Sigmoid colon (tissue), 7 donors: ENCODE data around the gene SMIM38. TPM values are rescaled to one million over a fixed set of nuclear protein-coding genes. Genes with fewer than 3 reads are reported as not detected.
A peak's percentile ranks its signal among the peaks of the same experiment; 100 is the strongest.

Source experiments
- DNase-seq: peaks from one replicate; pipeline ENCODE4 v3.0.0-alpha.2; 2019
- H3K27ac ChIP-seq, 4 donors: fragments of 200-600 bp; sonication (generic); one replicate each; pipeline ENCODE4 v1.5.1; 2016 to 2019; ENCODE audit warnings: mild to moderate bottlenecking in 1 of 4
- H3K27me3 ChIP-seq, 3 donors: fragments of 200-600 bp; sonication (generic); one replicate each; pipeline ENCODE4 v1.5.1; 2019; ENCODE audit warnings: mild to moderate bottlenecking in 1 of 3
- H3K36me3 ChIP-seq, 4 donors: fragments of 200-600 bp; sonication (generic); one replicate each; pipeline ENCODE4 v1.5.1; 2016 to 2019
- H3K4me1 ChIP-seq, 4 donors: fragments of 200-600 bp; sonication (generic); one replicate each; pipeline ENCODE4 v1.5.1; 2017 to 2019
- H3K4me3 ChIP-seq, 4 donors: fragments of 200-600 bp; sonication (generic); one replicate each; pipeline ENCODE4 v1.5.1; 2017 to 2019; ENCODE audit warnings: mild to moderate bottlenecking in 2 of 4, moderate library complexity in 1 of 4
- H3K9me3 ChIP-seq, 4 donors: fragments of 200-600 bp in 3 of 4; sonication (generic) in 3 of 4; one replicate each; pipeline versions ENCODE4 v1.5.1 to v1.6.1; 2013 to 2019
- EP300 ChIP-seq, 4 donors: sonication (generic); formaldehyde crosslinking; IDR thresholded peaks; one replicate each; pipeline ENCODE4 v1.6.1; 2017; ENCODE audit warnings: antibody characterized with exemption in 4 of 4
- POLR2A ChIP-seq, 2 donors: fragments of 450-650 bp; IDR thresholded peaks; one replicate each; pipeline ENCODE4 v1.6.1; 2016; ENCODE audit warnings: antibody characterized with exemption in 2 of 2, mild to moderate bottlenecking in 2 of 2, moderate library complexity in 2 of 2
- POLR2AphosphoS5 ChIP-seq, 4 donors: sonication (generic); formaldehyde crosslinking; IDR thresholded peaks; one replicate each; pipeline ENCODE4 v1.6.1; 2017; ENCODE audit warnings: antibody characterized with exemption in 4 of 4
- WGBS, 2 donors: extraction: QIAGEN DNeasy Blood & Tissue Kit; methylation state at CpG; one replicate each; pipeline ENCODE4 v1.1.7; 2013; 5-methylcytosine and 5-hydroxymethylcytosine counted together
- intact Hi-C: fragments of 100-400 bp; cut with DNase I; formaldehyde crosslinking; loops from one replicate; pipeline ENCODE4 v1.15.1; 2023
- polyA plus RNA-seq, 3 donors: library from polyadenylated mRNA; stranded (reverse); fragments of 200-250 nt; gene quantifications; one replicate each; pipeline ENCODE4 v1.2.3, GENCODE V29; 2013
- total RNA-seq, 4 donors: library from RNA; depleted of rRNA; stranded (reverse); fragments of >200 nt; gene quantifications; one replicate each; pipeline ENCODE4 v1.1.0, GENCODE V29; 2016
- TF ChIP-seq, protein P1 (sequence below), 4 experiments: fragments of 450-650 bp in 3 of 4; fragments of 200-600 bp in 1 of 4; IDR thresholded peaks; one replicate each; pipeline ENCODE4 v1.5.1; 2016 to 2019; ENCODE audit warnings: antibody characterized with exemption in 4 of 4, mild to moderate bottlenecking in 3 of 4, moderate library complexity in 2 of 4
- donor health status: healthy with polysubstance abuse.
- donor health status: Bipolar disorder and iron deficiency.
- donor health status: healthy.

Gene SMIM38
- total RNA-seq (1 to 10 TPM; 1.1 to 5.4 (median 2.8) TPM), polyA plus RNA-seq (under 1 TPM in 1 of 3 donors, not detected in 2; 0.19 TPM)

DNA sequence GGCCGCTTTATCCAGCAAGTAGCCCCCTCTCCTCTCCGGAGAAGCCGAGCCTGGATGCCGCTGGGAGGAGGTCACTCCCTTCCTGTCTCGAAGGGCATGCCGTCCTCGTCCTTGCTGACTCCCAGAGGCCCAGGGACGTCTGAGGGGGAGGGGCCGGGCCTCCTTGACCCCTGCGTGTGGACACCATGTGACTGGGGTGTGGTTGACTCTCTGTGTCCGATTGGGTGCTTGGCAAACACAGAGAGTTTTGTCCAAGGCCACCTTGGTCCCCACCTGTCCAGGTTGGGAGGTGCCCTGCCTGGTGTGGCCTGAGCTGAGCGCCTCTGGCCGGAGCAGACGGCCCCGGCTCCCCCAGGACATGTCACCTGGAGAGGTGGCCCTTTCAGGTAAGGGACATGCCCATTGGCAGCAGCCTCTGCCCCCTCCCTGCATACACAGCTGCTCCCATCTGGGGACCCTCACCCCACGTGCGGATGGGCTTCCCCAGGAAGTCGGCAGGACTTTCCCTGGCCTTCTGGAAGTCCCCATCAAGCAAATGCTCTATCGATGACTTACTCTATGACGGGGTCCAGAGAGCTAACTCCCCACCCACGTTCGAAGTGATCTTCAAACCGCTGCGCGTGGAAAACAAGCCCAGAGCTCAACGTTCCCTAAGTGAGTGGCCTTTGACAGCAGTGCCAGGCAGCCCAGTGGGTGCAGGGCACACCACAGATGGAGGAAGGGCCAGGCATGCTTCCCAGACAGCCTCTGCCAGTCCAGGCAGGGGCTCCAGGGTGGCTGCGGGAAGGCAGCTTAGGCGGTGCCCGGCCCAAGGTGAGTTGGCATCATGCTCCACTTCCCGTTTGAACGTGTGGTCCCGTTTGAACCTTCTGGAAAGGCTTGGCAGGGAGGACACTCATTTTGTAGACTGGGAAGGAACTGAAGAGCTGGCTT is at the start of gene SMIM38:
Gene SMIM38 (plus strand): TSS at position 634 of the 933 bp plus-strand sequence. CDS start 1,912 bp downstream, outside the sequence.
- peaks cover 0 to 24% (median 20%) of the 10 kb centered on the region in 4 donors for H3K4me1 ChIP-seq
- H3K27ac ChIP-seq = peak within 1 kb of the TSS; percentile 58 to 75 (median 67)
- H3K36me3 ChIP-seq = no peaks in the 10 kb centered on the region
- DNase-seq = no peak
- 77 to 78% methylated on average over 32 of the region's 32 CpGs for WGBS, 2 donors
- H3K9me3 ChIP-seq = no peaks in the 10 kb centered on the region
- H3K27me3 ChIP-seq = no peaks in the 10 kb centered on the region
- intact Hi-C loops = no loop called here
- no peak within 1 kb of the TSS for H3K4me3 ChIP-seq
- TF ChIP-seq POLR2A (IDR thresholded peaks at IDR 0.05) (no peak), POLR2AphosphoS5 (IDR thresholded peaks at IDR 0.05) (no peak), EP300 (IDR thresholded peaks at IDR 0.05) (no peak)
- TF ChIP-seq, protein P1, sequence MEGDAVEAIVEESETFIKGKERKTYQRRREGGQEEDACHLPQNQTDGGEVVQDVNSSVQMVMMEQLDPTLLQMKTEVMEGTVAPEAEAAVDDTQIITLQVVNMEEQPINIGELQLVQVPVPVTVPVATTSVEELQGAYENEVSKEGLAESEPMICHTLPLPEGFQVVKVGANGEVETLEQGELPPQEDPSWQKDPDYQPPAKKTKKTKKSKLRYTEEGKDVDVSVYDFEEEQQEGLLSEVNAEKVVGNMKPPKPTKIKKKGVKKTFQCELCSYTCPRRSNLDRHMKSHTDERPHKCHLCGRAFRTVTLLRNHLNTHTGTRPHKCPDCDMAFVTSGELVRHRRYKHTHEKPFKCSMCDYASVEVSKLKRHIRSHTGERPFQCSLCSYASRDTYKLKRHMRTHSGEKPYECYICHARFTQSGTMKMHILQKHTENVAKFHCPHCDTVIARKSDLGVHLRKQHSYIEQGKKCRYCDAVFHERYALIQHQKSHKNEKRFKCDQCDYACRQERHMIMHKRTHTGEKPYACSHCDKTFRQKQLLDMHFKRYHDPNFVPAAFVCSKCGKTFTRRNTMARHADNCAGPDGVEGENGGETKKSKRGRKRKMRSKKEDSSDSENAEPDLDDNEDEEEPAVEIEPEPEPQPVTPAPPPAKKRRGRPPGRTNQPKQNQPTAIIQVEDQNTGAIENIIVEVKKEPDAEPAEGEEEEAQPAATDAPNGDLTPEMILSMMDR (IDR thresholded peaks at IDR 0.05) = no peak

- H3K36me3 ChIP-seq = peaks cover 0 to 10% (median 2%) of the 10 kb centered on the region in 4 donors
- no peak for DNase-seq
- intact Hi-C loops = no loop called here
- peaks cover 0 to 10% (median 8%) of the 10 kb centered on the region in 4 donors for H3K4me1 ChIP-seq
- H3K27me3 ChIP-seq = no peaks in the 10 kb centered on the region
- no peaks in the 10 kb centered on the region for H3K9me3 ChIP-seq
- H3K27ac ChIP-seq = peak overlapping the region in 1 of 4 donors; percentile 4
- 81 to 85% methylated on average over 23 of the region's 23 CpGs for WGBS, 2 donors
- no peak overlapping the region for H3K4me3 ChIP-seq
- TF ChIP-seq EP300 (IDR thresholded peaks at IDR 0.05) (no peak), POLR2AphosphoS5 (IDR thresholded peaks at IDR 0.05) (no peak), POLR2A (IDR thresholded peaks at IDR 0.05) (no peak)
- TF ChIP-seq, protein P1 (IDR thresholded peaks at IDR 0.05) = no peak
These were observed 49.5 kb upstream of the SMIM38 start for GRCh38 chr11:69106031-69106811.

GRCh38 chr11:69107413-69107812 is 48.3 kb upstream of the SMIM38 start:
- no peaks in the 10 kb centered on the region for H3K9me3 ChIP-seq
- no peak overlapping the region for H3K27ac ChIP-seq
- peaks cover 0 to 10% (median 2%) of the 10 kb centered on the region in 4 donors for H3K36me3 ChIP-seq
- no peaks in the 10 kb centered on the region for H3K27me3 ChIP-seq
- no peak for TF ChIP-seq POLR2AphosphoS5 (IDR thresholded peaks at IDR 0.05)
- intact Hi-C loops = no loop called here
- no peak for DNase-seq
- no peak overlapping the region for H3K4me3 ChIP-seq
- no peaks in the 10 kb centered on the region for H3K4me1 ChIP-seq

DNA sequence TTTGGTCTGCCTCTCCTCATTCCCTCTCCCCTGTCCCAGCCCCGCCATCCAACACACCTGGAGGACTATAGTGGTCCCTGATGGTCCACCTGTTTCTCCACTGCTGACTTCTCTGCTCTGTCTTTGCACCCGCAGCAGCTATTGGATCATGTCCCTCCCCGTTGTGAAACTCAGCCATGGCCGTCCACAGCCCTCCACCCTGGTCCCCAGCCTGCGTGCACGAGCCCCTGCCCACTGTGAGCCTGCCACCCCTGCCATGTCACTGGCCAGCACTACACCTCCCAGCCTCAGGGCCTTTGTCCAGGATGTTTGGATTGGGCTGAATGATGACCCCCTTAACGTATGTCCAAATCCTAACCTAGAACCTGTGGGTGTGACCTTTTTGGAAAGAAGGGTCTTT is 47.7 kb upstream of the SMIM38 start:
- intact Hi-C loops = no loop called here
- 96% methylated on average over 7 of the region's 7 CpGs for WGBS, 2 donors
- TF ChIP-seq POLR2AphosphoS5 (IDR thresholded peaks at IDR 0.05) = no peak
- TF ChIP-seq, protein P1 (IDR thresholded peaks at IDR 0.05) = no peak

DNA sequence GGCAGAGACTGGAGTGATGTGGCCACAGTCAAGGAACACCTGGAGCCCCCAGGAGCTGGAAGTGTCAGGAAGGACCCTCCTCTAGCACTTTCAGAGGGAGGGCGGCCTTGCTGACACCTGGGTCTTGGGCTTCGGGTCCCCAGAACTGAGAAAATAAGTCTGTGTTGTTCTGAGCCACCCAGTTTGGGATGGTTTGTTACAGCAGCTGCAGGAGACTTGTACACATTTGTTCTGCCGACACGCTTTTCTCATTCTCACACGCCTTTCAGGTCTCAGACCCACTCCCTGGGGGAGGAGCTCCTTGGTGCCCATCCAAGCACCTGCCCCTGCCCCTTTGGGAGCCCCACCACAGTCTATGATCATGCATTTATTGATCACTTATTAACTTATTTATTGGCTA is 47.2 kb upstream of the SMIM38 start:
- H3K4me1 ChIP-seq = no peaks in the 10 kb centered on the region
- no peaks in the 10 kb centered on the region for H3K27me3 ChIP-seq
- 94 to 95% methylated on average over 5 of the region's 5 CpGs for WGBS, 2 donors
- H3K27ac ChIP-seq = no peak overlapping the region
- peaks cover 0 to 10% (median 2%) of the 10 kb centered on the region in 4 donors for H3K36me3 ChIP-seq
- TF ChIP-seq POLR2AphosphoS5 (IDR thresholded peaks at IDR 0.05) (no peak), EP300 (IDR thresholded peaks at IDR 0.05) (no peak)
- no peak overlapping the region for H3K4me3 ChIP-seq
- H3K9me3 ChIP-seq = no peaks in the 10 kb centered on the region
- intact Hi-C loops = no loop called here
- no peak for DNase-seq

More for the DNA sequence above, 47.7 kb upstream of the SMIM38 start:
- peaks cover 0 to 10% (median 2%) of the 10 kb centered on the region in 4 donors for H3K36me3 ChIP-seq
- no peak overlapping the region for H3K4me3 ChIP-seq
- no peak overlapping the region for H3K27ac ChIP-seq
- no peaks in the 10 kb centered on the region for H3K9me3 ChIP-seq
- H3K4me1 ChIP-seq = no peaks in the 10 kb centered on the region
- H3K27me3 ChIP-seq = no peaks in the 10 kb centered on the region
- no peak for DNase-seq
